ENCODE data around the gene TIAM2. TPM values are rescaled to one million over a fixed set of nuclear protein-coding genes. Genes with fewer than 3 reads are reported as not detected.

Gene TIAM2
- total RNA-seq, result 1 to 10 TPM; 3.1 to 6.6 TPM

DNA sequence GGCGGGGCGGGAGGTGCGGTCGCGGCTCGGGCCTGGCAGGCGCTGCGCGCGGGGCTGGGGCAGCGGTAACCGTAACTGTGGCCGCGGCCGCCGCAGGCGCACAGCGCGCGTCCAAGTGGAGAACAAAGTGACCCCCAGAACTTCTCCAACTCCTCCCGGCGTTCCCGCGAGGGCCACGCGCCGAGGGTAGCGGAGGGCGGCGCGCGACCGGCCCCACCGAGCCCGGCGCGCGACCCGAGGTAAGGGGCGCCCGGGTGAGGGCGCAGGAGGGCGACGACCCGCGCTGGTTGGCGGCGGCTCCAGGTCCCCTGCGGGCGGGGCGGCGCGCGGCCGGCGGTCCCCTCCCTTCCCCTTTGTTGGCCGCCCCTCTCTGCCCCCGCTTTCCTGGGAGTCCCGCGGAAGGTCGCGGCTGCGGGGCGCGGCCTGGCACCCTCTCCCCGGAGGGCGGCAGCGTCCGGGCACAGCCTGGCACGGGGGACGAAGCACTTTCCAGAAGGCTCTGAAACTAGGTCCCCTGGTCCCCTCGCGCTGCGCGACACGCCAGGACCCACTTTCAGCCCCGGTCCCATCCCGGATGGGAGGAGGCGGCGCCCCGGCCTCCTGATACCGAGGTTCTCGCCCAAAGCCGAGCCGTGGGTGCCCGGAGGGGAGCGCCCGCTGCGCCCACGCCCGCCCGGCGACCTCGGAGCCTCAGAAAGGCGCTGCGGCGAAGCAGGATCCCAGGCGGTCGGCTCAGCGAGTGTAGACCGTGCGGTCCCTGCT lies at the start of gene TIAM2:
TIAM2 (plus strand) TSS at position 62 of the 762 bp plus-strand sequence. CDS start 133,909 bp downstream, outside the sequence.
- WGBS, 2 donors, result 0 to 1% methylated on average over 5 to 70 of the region's 102 CpGs
- H3K4me3 ChIP-seq, result peak within 1 kb of the TSS in 1 of 2 donors; percentile 7
- peak in 1 of 4 donors; percentile 16 for DNase-seq
- H3K36me3 ChIP-seq (replicated peaks in 1 of 2; ENCODE audit: insufficient read depth in 1 of 2, low read depth in 2 of 2), result no peaks in the 10 kb centered on the region
- TF ChIP-seq, protein P1, sequence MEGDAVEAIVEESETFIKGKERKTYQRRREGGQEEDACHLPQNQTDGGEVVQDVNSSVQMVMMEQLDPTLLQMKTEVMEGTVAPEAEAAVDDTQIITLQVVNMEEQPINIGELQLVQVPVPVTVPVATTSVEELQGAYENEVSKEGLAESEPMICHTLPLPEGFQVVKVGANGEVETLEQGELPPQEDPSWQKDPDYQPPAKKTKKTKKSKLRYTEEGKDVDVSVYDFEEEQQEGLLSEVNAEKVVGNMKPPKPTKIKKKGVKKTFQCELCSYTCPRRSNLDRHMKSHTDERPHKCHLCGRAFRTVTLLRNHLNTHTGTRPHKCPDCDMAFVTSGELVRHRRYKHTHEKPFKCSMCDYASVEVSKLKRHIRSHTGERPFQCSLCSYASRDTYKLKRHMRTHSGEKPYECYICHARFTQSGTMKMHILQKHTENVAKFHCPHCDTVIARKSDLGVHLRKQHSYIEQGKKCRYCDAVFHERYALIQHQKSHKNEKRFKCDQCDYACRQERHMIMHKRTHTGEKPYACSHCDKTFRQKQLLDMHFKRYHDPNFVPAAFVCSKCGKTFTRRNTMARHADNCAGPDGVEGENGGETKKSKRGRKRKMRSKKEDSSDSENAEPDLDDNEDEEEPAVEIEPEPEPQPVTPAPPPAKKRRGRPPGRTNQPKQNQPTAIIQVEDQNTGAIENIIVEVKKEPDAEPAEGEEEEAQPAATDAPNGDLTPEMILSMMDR (IDR thresholded peaks at IDR 0.05), result no peak
- no peak for TF ChIP-seq POLR2A (IDR thresholded peaks at IDR 0.05)
- peak; percentile 61 for ATAC-seq
- peak within 1 kb of the TSS in 1 of 4 donors; percentile 30 for H3K27ac ChIP-seq
- no peaks in the 10 kb centered on the region for H3K9me3 ChIP-seq
- no peaks in the 10 kb centered on the region for H3K27me3 ChIP-seq
- intact Hi-C loops (cut with DNase I), result no loop called here
- H3K4me1 ChIP-seq, result peaks cover 8% of the 10 kb centered on the region

DNA sequence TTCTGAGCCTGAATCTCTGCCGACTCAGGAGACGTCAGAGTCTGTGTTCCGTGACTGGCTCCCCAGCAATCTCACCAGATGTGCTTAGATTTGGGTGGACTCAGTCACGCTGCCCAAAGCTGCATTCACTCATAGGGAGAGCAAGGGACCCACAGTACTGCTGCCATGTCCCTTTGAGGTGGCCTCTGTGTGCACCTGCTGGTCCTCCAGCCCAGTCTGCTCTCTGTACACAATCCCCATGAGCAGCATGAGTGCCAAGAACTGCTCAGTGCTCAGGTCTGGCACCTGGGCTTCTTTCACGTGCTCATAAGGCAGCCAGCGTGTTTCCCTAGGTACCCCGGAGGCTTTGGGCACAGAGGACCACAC lies 44.2 kb upstream of the TIAM2 start:
- no peak for TF ChIP-seq POLR2A (IDR thresholded peaks at IDR 0.05)
- TF ChIP-seq, protein P1 (IDR thresholded peaks at IDR 0.05), result no peak
- Histone ChIP-seq H3K4me3 (no peak overlapping the region), H3K36me3 (replicated peaks in 1 of 2; ENCODE audit: insufficient read depth in 1 of 2, low read depth in 2 of 2) (no peaks in the 10 kb centered on the region), H3K27ac (no peak overlapping the region), H3K9me3 (no peaks in the 10 kb centered on the region), H3K4me1 (no peaks in the 10 kb centered on the region), H3K27me3 (no peaks in the 10 kb centered on the region)
- DNase-seq, result no peak
- intact Hi-C loops (cut with DNase I), result no loop called here
- ATAC-seq, result no peak
- 88 to 89% methylated on average over 6 to 7 of the region's 7 CpGs for WGBS, 2 donors

DNA sequence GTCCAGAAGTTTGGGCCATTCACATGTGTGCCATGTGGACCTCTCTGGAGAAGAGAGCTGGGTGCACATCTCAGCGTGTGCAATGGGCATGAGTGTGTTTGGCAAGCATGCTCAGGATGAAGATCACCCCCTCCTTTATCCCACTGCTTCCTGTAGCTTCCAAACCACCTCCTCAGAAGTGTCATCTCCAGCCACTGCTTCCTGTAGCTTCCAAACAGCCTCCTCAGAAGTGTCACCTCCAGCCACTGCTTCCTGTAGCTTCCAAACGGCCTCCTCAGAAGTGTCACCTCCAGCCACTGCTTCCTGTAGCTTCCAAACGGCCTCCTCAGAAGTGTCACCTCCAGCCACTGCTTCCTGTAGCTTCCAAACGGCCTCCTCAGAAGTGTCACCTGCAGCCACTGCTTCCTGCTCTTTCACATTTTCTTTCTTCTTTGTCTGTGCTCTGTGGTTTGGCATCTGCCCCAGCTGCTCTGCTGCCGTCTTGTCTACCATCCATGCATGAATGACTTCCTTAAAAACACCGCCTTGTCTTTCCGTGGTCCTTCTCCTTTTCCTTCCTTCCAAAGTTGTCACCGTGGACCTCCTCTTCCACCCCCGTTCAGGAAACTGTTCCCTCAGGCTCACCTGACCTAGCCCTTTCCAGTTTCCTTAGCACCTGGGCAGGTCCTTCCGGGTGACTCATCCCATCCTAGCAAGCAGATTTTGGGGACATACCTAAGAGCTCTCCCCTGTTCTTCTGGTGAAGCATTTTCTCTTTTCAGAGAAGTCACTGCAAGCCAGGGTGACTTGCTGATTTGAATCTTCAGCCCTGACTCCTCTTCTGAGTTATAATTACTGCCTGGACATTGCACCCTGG lies 43.5 kb upstream of the TIAM2 start:
- no peak overlapping the region for H3K4me3 ChIP-seq
- DNase-seq (no peak), ATAC-seq (no peak)
- H3K36me3 ChIP-seq (replicated peaks in 1 of 2; ENCODE audit: insufficient read depth in 1 of 2, low read depth in 2 of 2), result no peaks in the 10 kb centered on the region
- H3K4me1 ChIP-seq, result no peaks in the 10 kb centered on the region
- H3K27ac ChIP-seq, result no peak overlapping the region
- TF ChIP-seq, protein P1 (IDR thresholded peaks at IDR 0.05), result no peak
- no peak for TF ChIP-seq POLR2A (IDR thresholded peaks at IDR 0.05)
- intact Hi-C loops (cut with DNase I), result no loop called here
- no peaks in the 10 kb centered on the region for H3K27me3 ChIP-seq
- no peaks in the 10 kb centered on the region for H3K9me3 ChIP-seq
- WGBS, 2 donors, result 55 to 65% methylated on average over 9 to 10 of the region's 10 CpGs

DNA sequence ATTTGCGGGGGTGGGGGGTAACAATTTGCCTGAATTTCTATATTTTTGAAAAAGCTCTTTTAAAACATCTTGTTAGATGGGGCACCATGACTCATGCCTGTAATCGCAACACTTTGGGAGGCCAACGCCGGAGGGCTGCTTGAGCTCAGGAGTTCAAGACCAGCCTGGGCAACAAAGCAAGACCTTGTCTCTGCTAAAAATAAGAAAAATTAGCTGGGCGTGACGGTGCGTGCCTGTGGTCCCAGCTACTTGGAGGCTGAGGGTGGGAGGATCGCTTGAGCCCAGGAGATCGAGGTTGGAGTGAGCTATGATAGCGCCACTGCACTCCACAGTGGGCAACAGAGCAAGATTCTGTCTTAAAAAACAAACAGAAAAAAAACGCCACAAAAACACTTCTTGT lies 41.5 kb upstream of the TIAM2 start:
- Histone ChIP-seq H3K27me3 (no peaks in the 10 kb centered on the region), H3K4me1 (no peaks in the 10 kb centered on the region), H3K36me3 (replicated peaks in 1 of 2; ENCODE audit: insufficient read depth in 1 of 2, low read depth in 2 of 2) (no peaks in the 10 kb centered on the region), H3K4me3 (no peak overlapping the region), H3K27ac (no peak overlapping the region), H3K9me3 (no peaks in the 10 kb centered on the region)
- no peak for ATAC-seq
- no peak for DNase-seq
- TF ChIP-seq POLR2A (IDR thresholded peaks at IDR 0.05), result no peak
- TF ChIP-seq, protein P1 (IDR thresholded peaks at IDR 0.05), result no peak
- intact Hi-C loops (cut with DNase I), result no loop called here
- WGBS, 2 donors, result 92% methylated on average over 11 of the region's 11 CpGs
